OCI-LY1 (cell line): ENCODE measurements around the gene CCNY.

Source experiments
- H2AFZ ChIP-seq: fragments of 200-600 bp; sonication (generic), shearing (Covaris generic); 2 replicates; pipeline ENCODE4 v1.6.0; 2014; ENCODE audit warnings: antibody characterized with exemption, mild to moderate bottlenecking, low read length
- H3F3A ChIP-seq: fragments of 200-600 bp; sonication (generic), shearing (Covaris generic); 2 replicates; pipeline ENCODE4 v1.6.0; 2014; ENCODE audit warnings: mild to moderate bottlenecking, antibody characterized with exemption, low read length, moderate library complexity; ENCODE audit not compliant: insufficient read depth
- H3K27ac ChIP-seq: fragments of 200-600 bp; sonication (generic); 2 replicates; pipeline ENCODE4 v1.5.1; 2014; ENCODE audit warnings: low read length, mixed run types, mild to moderate bottlenecking, low read depth; ENCODE audit not compliant: poor library complexity, severe bottlenecking
- H3K27me3 ChIP-seq: fragments of 200-600 bp; sonication (generic); 2 replicates; pipeline ENCODE4 v1.6.0; 2014; ENCODE audit warnings: antibody characterized with exemption, mild to moderate bottlenecking, low read length, moderate library complexity; ENCODE audit not compliant: insufficient read depth
- H3K36me3 ChIP-seq: fragments of 200-600 bp; sonication (generic); 2 replicates; pipeline ENCODE4 v1.6.1; 2014; ENCODE audit warnings: mild to moderate bottlenecking, antibody characterized with exemption, low read length, moderate library complexity, mixed read lengths; ENCODE audit not compliant: insufficient read depth
- H3K4me1 ChIP-seq: fragments of 200-600 bp; sonication (generic); 2 replicates; pipeline ENCODE4 v1.5.1; 2014; ENCODE audit warnings: mild to moderate bottlenecking, low read length, moderate library complexity; ENCODE audit not compliant: insufficient read depth, severe bottlenecking
- H3K4me2 ChIP-seq: fragments of 200-600 bp; sonication (generic), shearing (Covaris generic); 2 replicates; pipeline ENCODE4 v1.6.1; 2014; ENCODE audit warnings: low read length
- H3K4me3 ChIP-seq: fragments of 200-600 bp; sonication (generic); 2 replicates; pipeline ENCODE4 v1.5.1; 2014; ENCODE audit warnings: low read length, low read depth, mild to moderate bottlenecking, mixed read lengths; ENCODE audit not compliant: poor library complexity, severe bottlenecking
- H3K79me2 ChIP-seq: fragments of 200-600 bp; shearing (Covaris generic); 2 replicates; pipeline ENCODE4 v1.6.1; 2016; ENCODE audit warnings: mixed run types, low read length, mixed read lengths; ENCODE audit not compliant: insufficient read depth
- H3K9ac ChIP-seq: fragments of 200-600 bp; sonication (generic), shearing (Covaris generic); 2 replicates; pipeline ENCODE4 v1.6.1; 2014; ENCODE audit warnings: mild to moderate bottlenecking, low read length, mixed read lengths
- H3K9me2 ChIP-seq: fragments of 200-600 bp; sonication (generic), shearing (Covaris generic); 2 replicates; pipeline ENCODE4 v1.6.1; 2014; ENCODE audit warnings: low read depth, mild to moderate bottlenecking, low read length, mixed read lengths
- H3K9me3 ChIP-seq: fragments of 200-600 bp; shearing (Covaris generic); 2 replicates; pipeline ENCODE4 v1.6.1; 2014; ENCODE audit warnings: low read length, mixed read lengths
- H4K20me1 ChIP-seq: fragments of 200-600 bp; sonication (generic), shearing (Covaris generic); 2 replicates; pipeline ENCODE4 v1.6.0; 2016; ENCODE audit warnings: mild to moderate bottlenecking, low read length; ENCODE audit not compliant: insufficient read depth
- EZH2 ChIP-seq: fragments of 200-600 bp; sonication (generic), shearing (Covaris generic); IDR thresholded peaks from 2 replicates; pipeline ENCODE4 v1.8.0; 2017; ENCODE audit warnings: borderline replicate concordance, mixed run types, mild to moderate bottlenecking, antibody characterized with exemption, low read length, moderate library complexity, mixed read lengths
- TF ChIP-seq, protein P1 (sequence below): fragments of 200-600 bp; sonication (generic), shearing (Covaris generic); IDR thresholded peaks from 2 replicates; pipeline ENCODE4 v1.5.1; 2017; ENCODE audit warnings: mild to moderate bottlenecking, antibody characterized with exemption, low read length, moderate library complexity, mixed read lengths

CCNY gene

DNA sequence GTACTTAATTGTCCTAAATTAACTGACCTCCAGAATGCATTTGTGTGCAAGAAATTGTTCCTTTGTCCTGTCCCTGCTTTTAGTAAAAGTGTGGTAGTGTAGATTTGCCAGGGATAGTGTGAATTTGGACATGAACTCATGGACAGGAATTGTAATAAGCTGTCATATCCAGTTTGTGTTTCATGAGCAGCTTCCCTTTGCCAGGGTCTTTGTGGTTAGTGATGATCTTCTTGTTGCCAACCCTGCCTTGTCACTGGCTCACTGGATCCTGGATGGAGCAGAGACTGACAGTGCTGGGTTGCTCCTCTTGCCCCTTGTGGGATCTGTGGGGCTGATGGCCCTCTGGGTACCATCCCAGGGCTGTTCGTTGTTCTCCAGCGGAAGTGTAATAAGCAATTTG, 110.1 kb downstream of the CCNY start:
- Histone ChIP-seq H2AFZ (no peak overlapping the region), H3K36me3 (no peaks in the 10 kb centered on the region), H3K9me3 (peaks cover 18% of the 10 kb centered on the region), H3K4me2 (no peak overlapping the region), H3K9ac (no peak overlapping the region), H3K79me2 (no peaks in the 10 kb centered on the region), H3K27me3 (no peaks in the 10 kb centered on the region), H3F3A (no peaks in the 10 kb centered on the region), H3K4me1 (peaks cover 4% of the 10 kb centered on the region), H3K27ac (no peak overlapping the region), H4K20me1 (no peaks in the 10 kb centered on the region), H3K9me2 (no peaks in the 10 kb centered on the region), H3K4me3 (no peak overlapping the region)
- TF ChIP-seq, protein P1, sequence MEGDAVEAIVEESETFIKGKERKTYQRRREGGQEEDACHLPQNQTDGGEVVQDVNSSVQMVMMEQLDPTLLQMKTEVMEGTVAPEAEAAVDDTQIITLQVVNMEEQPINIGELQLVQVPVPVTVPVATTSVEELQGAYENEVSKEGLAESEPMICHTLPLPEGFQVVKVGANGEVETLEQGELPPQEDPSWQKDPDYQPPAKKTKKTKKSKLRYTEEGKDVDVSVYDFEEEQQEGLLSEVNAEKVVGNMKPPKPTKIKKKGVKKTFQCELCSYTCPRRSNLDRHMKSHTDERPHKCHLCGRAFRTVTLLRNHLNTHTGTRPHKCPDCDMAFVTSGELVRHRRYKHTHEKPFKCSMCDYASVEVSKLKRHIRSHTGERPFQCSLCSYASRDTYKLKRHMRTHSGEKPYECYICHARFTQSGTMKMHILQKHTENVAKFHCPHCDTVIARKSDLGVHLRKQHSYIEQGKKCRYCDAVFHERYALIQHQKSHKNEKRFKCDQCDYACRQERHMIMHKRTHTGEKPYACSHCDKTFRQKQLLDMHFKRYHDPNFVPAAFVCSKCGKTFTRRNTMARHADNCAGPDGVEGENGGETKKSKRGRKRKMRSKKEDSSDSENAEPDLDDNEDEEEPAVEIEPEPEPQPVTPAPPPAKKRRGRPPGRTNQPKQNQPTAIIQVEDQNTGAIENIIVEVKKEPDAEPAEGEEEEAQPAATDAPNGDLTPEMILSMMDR: no peak
- TF ChIP-seq EZH2: no peak

DNA sequence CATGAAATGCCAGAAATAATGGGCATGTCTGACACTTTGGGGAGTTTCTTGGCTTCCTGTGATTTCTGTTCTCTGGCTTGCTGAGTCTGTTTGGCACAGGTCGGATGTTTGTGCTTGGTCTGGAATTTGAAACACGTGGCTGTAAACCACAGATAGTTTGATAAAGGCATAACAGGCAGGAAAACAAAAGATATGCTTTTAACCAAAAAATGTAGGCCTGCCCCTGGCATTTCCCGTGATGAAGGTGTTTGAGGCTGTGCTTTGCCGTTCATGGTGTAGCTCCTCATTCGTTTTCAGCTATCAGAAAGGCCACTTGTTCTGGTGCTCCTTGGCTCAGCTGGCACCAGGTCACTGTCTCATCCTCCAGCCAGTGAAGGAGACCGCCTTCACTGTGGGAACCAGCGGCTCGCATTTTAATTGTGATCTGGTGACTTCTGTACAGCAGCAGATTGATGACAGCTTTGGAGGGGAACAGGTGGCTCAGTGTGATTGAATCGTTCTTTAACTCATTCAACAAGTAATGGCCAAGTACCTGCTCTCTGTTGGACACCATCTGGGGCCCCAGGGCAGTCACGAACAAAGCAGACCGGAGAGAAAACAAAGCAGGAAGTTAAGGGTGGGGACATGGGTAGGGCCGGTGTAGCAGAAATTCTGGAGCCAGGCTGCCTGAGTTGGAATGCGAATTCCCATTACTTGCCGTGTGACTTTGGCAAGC, 111.5 kb downstream of the CCNY start:
- H3K27ac ChIP-seq: no peak overlapping the region
- no peak overlapping the region for H2AFZ ChIP-seq
- H3K4me3 ChIP-seq: no peak overlapping the region
- H3K9ac ChIP-seq: no peak overlapping the region
- TF ChIP-seq EZH2: no peak
- TF ChIP-seq, protein P1: no peak
- H4K20me1 ChIP-seq: no peaks in the 10 kb centered on the region
- H3K9me3 ChIP-seq: peaks cover 15% of the 10 kb centered on the region
- no peak overlapping the region for H3K4me2 ChIP-seq
- H3K36me3 ChIP-seq: no peaks in the 10 kb centered on the region
- no peaks in the 10 kb centered on the region for H3K79me2 ChIP-seq
- H3K27me3 ChIP-seq: no peaks in the 10 kb centered on the region
- no peaks in the 10 kb centered on the region for H3K9me2 ChIP-seq
- peaks cover 4% of the 10 kb centered on the region for H3K4me1 ChIP-seq
- H3F3A ChIP-seq: no peaks in the 10 kb centered on the region

- H3K27ac ChIP-seq: no peak overlapping the region
- 0 out of 2 replicates have a peak, but pooled peaks cover 2% of the 10 kb centered on the region for H4K20me1 ChIP-seq
Observed at GRCh38 chr10:35448687-35449662, 112.7 kb downstream of the CCNY start.

More at GRCh38 chr10:35448687-35449662, 112.7 kb downstream of the CCNY start:
- Histone ChIP-seq H3K9me3 (peaks cover 8% of the 10 kb centered on the region), H3K79me2 (no peaks in the 10 kb centered on the region), H3K4me2 (no peak overlapping the region), H3K4me3 (no peak overlapping the region), H3K36me3 (no peaks in the 10 kb centered on the region), H3F3A (no peaks in the 10 kb centered on the region), H3K9me2 (no peaks in the 10 kb centered on the region), H3K9ac (no peak overlapping the region), H3K27me3 (no peaks in the 10 kb centered on the region), H3K4me1 (peaks cover 4% of the 10 kb centered on the region), H2AFZ (no peak overlapping the region)
- no peak for TF ChIP-seq EZH2
- TF ChIP-seq, protein P1: no peak
